ENCODE results near the gene PDF.

PDF gene

DNA sequence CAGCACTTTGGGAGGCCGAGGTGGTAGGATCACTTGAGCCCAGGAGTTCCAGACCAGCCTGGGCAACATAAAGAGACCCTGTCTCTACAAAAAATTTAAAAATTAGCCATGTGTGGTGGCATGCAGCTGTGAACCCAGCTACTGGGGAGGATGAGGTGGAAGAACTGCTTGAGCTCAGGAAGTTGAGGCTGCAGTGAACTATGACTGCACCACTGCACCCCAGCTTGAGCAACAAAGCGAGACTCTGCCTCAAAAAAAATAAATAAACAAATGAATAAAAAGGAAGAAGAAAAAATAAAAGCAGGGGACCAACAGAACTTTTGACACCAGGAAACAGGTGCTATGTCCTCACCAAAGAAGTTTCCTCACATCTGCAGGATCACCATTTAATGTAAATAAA is 41.2 kb upstream of the PDF start:
- H3K79me2 ChIP-seq (ENCODE audit: control insufficient read depth, insufficient read depth, low read length) = no peaks in the 10 kb centered on the region
- no peak overlapping the region for H2BK5ac ChIP-seq (ENCODE audit: low read length)
- H2BK120ac ChIP-seq (ENCODE audit: low read depth, low read length) = no peak overlapping the region
- no peaks in the 10 kb centered on the region for H3K4me1 ChIP-seq (ENCODE audit: control insufficient read depth, low read depth, low read length)
- H3K4me3 ChIP-seq (ENCODE audit: low read length) = no peak overlapping the region
- no peak overlapping the region for H3K56ac ChIP-seq (ENCODE audit: low read length)
- no peak for DNase-seq
- no peak overlapping the region for H3K18ac ChIP-seq (ENCODE audit: low read length)
- H3K27me3 ChIP-seq (ENCODE audit: insufficient read depth, low read length, poor library complexity) = no peaks in the 10 kb centered on the region
- no peak overlapping the region for H2AK5ac ChIP-seq (ENCODE audit: low read length)
- no peak overlapping the region for H3K9ac ChIP-seq (ENCODE audit: low read length)
- no peak overlapping the region for H3K23ac ChIP-seq (ENCODE audit: low read length)
- no peak overlapping the region for H4K5ac ChIP-seq (ENCODE audit: low read length)
- H3K4me2 ChIP-seq (ENCODE audit: low read length) = no peak overlapping the region
- H2BK15ac ChIP-seq (replicated peaks; ENCODE audit: low read depth) = no peak overlapping the region
- WGBS (ENCODE audit: extremely low coverage, insufficient coverage, low lambda C conversion rate) = no CpG with 5 or more reads among the region's 2 CpGs
- H3K4ac ChIP-seq (ENCODE audit: low read depth, low read length) = no peak overlapping the region
- H4K8ac ChIP-seq (ENCODE audit: low read depth, low read length) = no peak overlapping the region
- H3K79me1 ChIP-seq (ENCODE audit: low read length) = peaks cover 2% of the 10 kb centered on the region
- H3K36me3 ChIP-seq (ENCODE audit: control insufficient read depth, insufficient read depth, low read length) = peaks cover 6% of the 10 kb centered on the region
- no peak overlapping the region for H3K27ac ChIP-seq (ENCODE audit: low read depth, low read length)

DNA sequence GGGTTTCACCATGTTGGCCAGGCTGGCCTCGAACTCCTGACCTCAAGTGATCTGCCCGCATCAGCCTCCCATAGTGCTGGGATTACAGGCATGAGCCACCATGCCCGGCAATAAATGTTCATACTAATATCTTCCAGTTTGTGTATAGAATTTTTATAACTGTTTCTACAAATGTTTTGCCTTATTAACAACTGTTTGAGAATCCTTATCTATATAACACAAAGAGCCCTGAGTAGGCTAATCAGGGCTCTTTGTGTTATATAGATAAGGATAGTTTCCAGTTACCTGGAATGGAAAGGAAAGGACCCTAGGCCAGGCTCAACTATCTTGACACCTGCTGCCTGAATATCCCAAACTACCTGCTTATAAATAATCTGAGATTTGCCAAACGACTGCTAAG is 38.5 kb upstream of the PDF start:
- Histone ChIP-seq H3K36me3 (ENCODE audit: control insufficient read depth, insufficient read depth, low read length) (peaks cover 8% of the 10 kb centered on the region), H3K18ac (ENCODE audit: low read length) (no peak overlapping the region), H3K27ac (ENCODE audit: low read depth, low read length) (no peak overlapping the region), H3K79me2 (ENCODE audit: control insufficient read depth, insufficient read depth, low read length) (no peaks in the 10 kb centered on the region), H4K8ac (ENCODE audit: low read depth, low read length) (no peak overlapping the region), H3K4me2 (ENCODE audit: low read length) (no peak overlapping the region), H2AK5ac (ENCODE audit: low read length) (no peak overlapping the region), H2BK120ac (ENCODE audit: low read depth, low read length) (no peak overlapping the region), H2BK5ac (ENCODE audit: low read length) (no peak overlapping the region), H3K4me1 (ENCODE audit: control insufficient read depth, low read depth, low read length) (no peaks in the 10 kb centered on the region), H3K4me3 (ENCODE audit: low read length) (no peak overlapping the region), H3K23ac (ENCODE audit: low read length) (no peak overlapping the region), H3K9ac (ENCODE audit: low read length) (no peak overlapping the region), H2BK15ac (replicated peaks; ENCODE audit: low read depth) (no peak overlapping the region), H3K4ac (ENCODE audit: low read depth, low read length) (no peak overlapping the region), H4K5ac (ENCODE audit: low read length) (no peak overlapping the region), H3K27me3 (ENCODE audit: insufficient read depth, low read length, poor library complexity) (no peaks in the 10 kb centered on the region), H3K56ac (ENCODE audit: low read length) (no peak overlapping the region), H3K79me1 (ENCODE audit: low read length) (peaks cover 2% of the 10 kb centered on the region)
- no CpG with 5 or more reads among the region's 4 CpGs for WGBS (ENCODE audit: extremely low coverage, insufficient coverage, low lambda C conversion rate)
- DNase-seq = no peak

DNA sequence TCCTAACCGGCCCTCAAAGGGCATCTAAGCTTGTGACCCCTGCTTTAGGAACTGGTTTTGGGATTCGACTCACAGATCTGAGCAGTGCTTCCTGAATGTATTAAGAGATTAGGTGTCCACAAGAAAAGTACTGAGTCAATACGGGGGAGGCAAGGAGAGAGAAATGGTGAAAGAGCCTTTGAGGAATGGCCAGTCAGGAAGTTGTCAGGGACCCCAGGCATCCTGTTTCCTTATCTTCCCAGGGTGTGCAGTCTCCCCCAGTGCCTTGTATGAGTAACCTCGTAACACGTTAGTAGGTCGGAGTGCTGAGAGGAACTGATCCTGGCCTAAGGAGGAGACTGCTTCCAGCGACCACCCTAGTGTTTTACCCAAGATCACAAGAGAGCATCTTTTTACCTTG is 37.6 kb upstream of the PDF start:
- Histone ChIP-seq H2BK120ac (ENCODE audit: low read depth, low read length) (no peak overlapping the region), H3K79me1 (ENCODE audit: low read length) (peaks cover 2% of the 10 kb centered on the region), H2BK5ac (ENCODE audit: low read length) (no peak overlapping the region), H3K4ac (ENCODE audit: low read depth, low read length) (no peak overlapping the region), H4K8ac (ENCODE audit: low read depth, low read length) (no peak overlapping the region), H3K27ac (ENCODE audit: low read depth, low read length) (no peak overlapping the region), H3K9ac (ENCODE audit: low read length) (no peak overlapping the region), H3K79me2 (ENCODE audit: control insufficient read depth, insufficient read depth, low read length) (no peaks in the 10 kb centered on the region), H3K56ac (ENCODE audit: low read length) (no peak overlapping the region), H2AK5ac (ENCODE audit: low read length) (no peak overlapping the region), H3K18ac (ENCODE audit: low read length) (no peak overlapping the region), H3K27me3 (ENCODE audit: insufficient read depth, low read length, poor library complexity) (no peaks in the 10 kb centered on the region), H3K4me1 (ENCODE audit: control insufficient read depth, low read depth, low read length) (no peaks in the 10 kb centered on the region), H3K36me3 (ENCODE audit: control insufficient read depth, insufficient read depth, low read length) (peaks cover 8% of the 10 kb centered on the region), H3K4me2 (ENCODE audit: low read length) (no peak overlapping the region), H2BK15ac (replicated peaks; ENCODE audit: low read depth) (no peak overlapping the region), H4K5ac (ENCODE audit: low read length) (no peak overlapping the region), H3K23ac (ENCODE audit: low read length) (no peak overlapping the region), H3K4me3 (ENCODE audit: low read length) (no peak overlapping the region)
- DNase-seq = no peak
- WGBS (ENCODE audit: extremely low coverage, insufficient coverage, low lambda C conversion rate) = no CpG with 5 or more reads among the region's 7 CpGs

DNA sequence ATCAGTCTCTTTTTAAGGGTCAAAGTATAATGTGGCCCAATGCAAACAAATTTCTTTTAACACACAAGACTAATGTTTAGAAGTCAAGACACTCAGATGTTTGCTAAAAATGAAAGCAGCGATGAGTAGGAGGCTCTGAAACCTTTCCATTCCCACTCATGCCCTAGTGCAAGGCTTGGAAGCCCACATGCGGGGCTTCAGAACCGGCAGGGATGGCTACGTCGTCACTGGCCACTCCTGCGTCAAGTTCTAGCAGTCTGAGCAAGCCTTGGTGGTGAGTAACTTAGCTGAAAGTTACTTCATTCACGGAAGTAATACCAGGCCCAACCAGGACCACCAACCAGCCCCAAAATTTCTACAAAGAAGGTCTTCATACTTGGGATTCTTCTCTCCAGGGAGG is 36.0 kb upstream of the PDF start:
- Histone ChIP-seq H3K23ac (ENCODE audit: low read length) (no peak overlapping the region), H3K4me1 (ENCODE audit: control insufficient read depth, low read depth, low read length) (no peaks in the 10 kb centered on the region), H3K18ac (ENCODE audit: low read length) (no peak overlapping the region), H4K8ac (ENCODE audit: low read depth, low read length) (no peak overlapping the region), H3K27me3 (ENCODE audit: insufficient read depth, low read length, poor library complexity) (no peaks in the 10 kb centered on the region), H3K27ac (ENCODE audit: low read depth, low read length) (no peak overlapping the region), H3K79me1 (ENCODE audit: low read length) (no peaks in the 10 kb centered on the region), H2BK15ac (replicated peaks; ENCODE audit: low read depth) (no peak overlapping the region), H2BK120ac (ENCODE audit: low read depth, low read length) (no peak overlapping the region), H3K4me2 (ENCODE audit: low read length) (no peak overlapping the region), H2BK5ac (ENCODE audit: low read length) (no peak overlapping the region), H2AK5ac (ENCODE audit: low read length) (no peak overlapping the region), H3K4me3 (ENCODE audit: low read length) (no peak overlapping the region), H3K4ac (ENCODE audit: low read depth, low read length) (no peak overlapping the region), H3K56ac (ENCODE audit: low read length) (no peak overlapping the region), H3K9ac (ENCODE audit: low read length) (no peak overlapping the region), H4K5ac (ENCODE audit: low read length) (no peak overlapping the region), H3K79me2 (ENCODE audit: control insufficient read depth, insufficient read depth, low read length) (no peaks in the 10 kb centered on the region), H3K36me3 (ENCODE audit: control insufficient read depth, insufficient read depth, low read length) (peaks cover 8% of the 10 kb centered on the region)
- no CpG with 5 or more reads among the region's 7 CpGs for WGBS (ENCODE audit: extremely low coverage, insufficient coverage, low lambda C conversion rate)
- DNase-seq = no peak

DNA sequence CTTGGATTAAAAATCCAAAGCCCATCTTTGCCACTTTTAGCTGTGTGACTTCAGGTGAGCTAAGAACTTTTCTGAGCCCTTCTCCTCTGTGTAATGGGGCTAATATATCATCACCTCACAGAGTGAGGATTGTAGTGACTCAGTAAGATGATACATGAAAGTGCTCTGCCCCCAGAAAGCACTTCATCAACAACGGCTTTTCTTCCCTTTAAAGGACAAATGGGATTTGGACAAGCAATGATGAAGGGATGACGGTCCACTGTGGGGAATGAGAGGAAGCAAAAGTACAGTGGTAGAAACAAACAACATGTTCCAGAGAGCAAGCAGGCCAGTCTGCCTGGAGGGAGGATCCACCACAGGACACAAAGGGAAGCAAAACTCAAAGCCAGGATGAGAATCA is 35.5 kb upstream of the PDF start:
- Histone ChIP-seq H2BK5ac (ENCODE audit: low read length) (no peak overlapping the region), H3K79me1 (ENCODE audit: low read length) (no peaks in the 10 kb centered on the region), H2BK120ac (ENCODE audit: low read depth, low read length) (no peak overlapping the region), H2AK5ac (ENCODE audit: low read length) (no peak overlapping the region), H3K23ac (ENCODE audit: low read length) (no peak overlapping the region), H3K56ac (ENCODE audit: low read length) (no peak overlapping the region), H4K5ac (ENCODE audit: low read length) (no peak overlapping the region), H3K18ac (ENCODE audit: low read length) (no peak overlapping the region), H3K9ac (ENCODE audit: low read length) (no peak overlapping the region), H3K4ac (ENCODE audit: low read depth, low read length) (no peak overlapping the region), H3K27me3 (ENCODE audit: insufficient read depth, low read length, poor library complexity) (no peaks in the 10 kb centered on the region), H3K36me3 (ENCODE audit: control insufficient read depth, insufficient read depth, low read length) (peaks cover 8% of the 10 kb centered on the region), H3K27ac (ENCODE audit: low read depth, low read length) (no peak overlapping the region), H3K4me2 (ENCODE audit: low read length) (no peak overlapping the region), H2BK15ac (replicated peaks; ENCODE audit: low read depth) (no peak overlapping the region), H3K4me1 (ENCODE audit: control insufficient read depth, low read depth, low read length) (no peaks in the 10 kb centered on the region), H3K4me3 (ENCODE audit: low read length) (no peak overlapping the region), H3K79me2 (ENCODE audit: control insufficient read depth, insufficient read depth, low read length) (no peaks in the 10 kb centered on the region), H4K8ac (ENCODE audit: low read depth, low read length) (no peak overlapping the region)
- DNase-seq = no peak
- WGBS (ENCODE audit: extremely low coverage, insufficient coverage, low lambda C conversion rate) = no CpG with 5 or more reads among the region's 2 CpGs

DNA sequence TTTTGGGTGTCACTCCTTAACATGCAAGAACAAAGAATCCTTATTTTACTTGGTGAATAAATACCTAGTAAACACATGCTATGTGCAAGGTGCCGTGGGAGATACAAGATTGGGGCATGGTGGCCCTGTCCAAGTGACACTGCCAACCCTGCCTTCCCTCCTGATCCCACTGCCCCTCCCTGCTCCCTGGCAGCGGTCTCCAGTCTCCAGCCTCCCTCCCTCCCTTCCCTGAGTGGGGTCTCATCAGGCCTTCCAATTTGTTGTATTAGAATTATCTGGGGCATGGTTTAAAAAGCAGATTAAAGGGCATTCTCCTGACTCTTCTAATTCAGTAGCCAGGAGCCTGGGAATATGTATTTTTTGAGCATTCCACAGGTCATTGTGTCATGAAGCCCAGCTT is 33.7 kb upstream of the PDF start:
- Histone ChIP-seq H2BK120ac (ENCODE audit: low read depth, low read length) (no peak overlapping the region), H4K5ac (ENCODE audit: low read length) (no peak overlapping the region), H3K79me1 (ENCODE audit: low read length) (no peaks in the 10 kb centered on the region), H3K4ac (ENCODE audit: low read depth, low read length) (no peak overlapping the region), H3K27ac (ENCODE audit: low read depth, low read length) (no peak overlapping the region), H4K8ac (ENCODE audit: low read depth, low read length) (no peak overlapping the region), H3K9ac (ENCODE audit: low read length) (no peak overlapping the region), H3K18ac (ENCODE audit: low read length) (no peak overlapping the region), H2BK15ac (replicated peaks; ENCODE audit: low read depth) (no peak overlapping the region), H3K36me3 (ENCODE audit: control insufficient read depth, insufficient read depth, low read length) (peaks cover 7% of the 10 kb centered on the region), H3K79me2 (ENCODE audit: control insufficient read depth, insufficient read depth, low read length) (no peaks in the 10 kb centered on the region), H3K56ac (ENCODE audit: low read length) (no peak overlapping the region), H3K4me1 (ENCODE audit: control insufficient read depth, low read depth, low read length) (no peaks in the 10 kb centered on the region), H3K4me3 (ENCODE audit: low read length) (no peak overlapping the region), H3K23ac (ENCODE audit: low read length) (no peak overlapping the region), H3K4me2 (ENCODE audit: low read length) (no peak overlapping the region), H2BK5ac (ENCODE audit: low read length) (no peak overlapping the region), H3K27me3 (ENCODE audit: insufficient read depth, low read length, poor library complexity) (no peaks in the 10 kb centered on the region), H2AK5ac (ENCODE audit: low read length) (no peak overlapping the region)
- no peak for DNase-seq
- WGBS (ENCODE audit: extremely low coverage, insufficient coverage, low lambda C conversion rate) = no CpG with 5 or more reads among the region's 2 CpGs
